ENCODE measurements around the gene SPTB.

The SPTB gene

DNA sequence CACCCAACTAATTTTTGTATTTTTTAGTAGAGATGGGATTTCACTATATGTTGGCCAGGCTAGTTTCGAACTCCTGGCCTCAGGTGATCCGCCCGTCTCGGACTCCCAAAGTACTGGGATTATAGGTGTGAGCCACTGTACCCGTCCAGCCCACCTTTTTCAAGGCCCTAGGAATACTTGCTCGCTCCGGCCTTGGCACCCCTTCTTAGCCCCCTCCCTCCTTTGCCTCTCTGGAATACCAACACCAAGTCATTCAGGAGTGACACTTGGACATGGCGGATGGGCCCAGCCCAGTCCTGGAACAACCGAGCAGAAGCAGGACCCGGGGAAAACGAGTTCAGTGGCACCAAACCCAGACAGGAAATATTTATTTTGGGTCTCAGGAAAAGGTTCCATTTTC, 146.4 kb downstream of the SPTB start:
- Histone ChIP-seq H2BK120ac (ENCODE audit: low read depth, low read length) (no peak overlapping the region), H2BK12ac (ENCODE audit: low read length in 2 of 2) (no peak overlapping the region), H3K79me1 (replicated peaks; ENCODE audit: low read length, poor library complexity, severe bottlenecking) (peaks cover 68% of the 10 kb centered on the region), H3K4ac (ENCODE audit: low read depth in 1 of 2, low read length in 2 of 2) (no peak overlapping the region), H3K27ac (ENCODE audit: low read length, poor library complexity, severe bottlenecking) (no peak overlapping the region), H3K18ac (ENCODE audit: low read depth in 1 of 2, low read length in 2 of 2) (no peak overlapping the region), H3K9ac (ENCODE audit: low read length) (no peak overlapping the region), H3K36me3 (ENCODE audit: control insufficient read depth in 1 of 2, insufficient read depth in 2 of 2, low read depth in 1 of 2, low read length in 2 of 2) (peaks cover 0 to 90% of the 10 kb centered on the region in 2 experiments), H3K4me3 (ENCODE audit: insufficient read depth in 1 of 2, low read depth in 1 of 2, low read length in 2 of 2) (no peak overlapping the region), H3K9me3 (ENCODE audit: control insufficient read depth, low read length) (no peaks in the 10 kb centered on the region), H2BK5ac (ENCODE audit: low read depth, low read length, poor library complexity, severe bottlenecking) (no peak overlapping the region), H4K91ac (ENCODE audit: low read length) (no peak overlapping the region), H2AK5ac (ENCODE audit: low read length, severe bottlenecking) (no peak overlapping the region), H4K8ac (ENCODE audit: low read length) (no peak overlapping the region), H2AFZ (ENCODE audit: low read depth, low read length) (no peak overlapping the region), H3K23ac (ENCODE audit: low read length in 2 of 2) (no peak overlapping the region), H2BK15ac (ENCODE audit: low read depth, poor library complexity, severe bottlenecking) (no peak overlapping the region), H3K27me3 (ENCODE audit: control insufficient read depth in 1 of 2, insufficient read depth in 1 of 2, low read length in 2 of 2) (peaks cover 0 to 4% of the 10 kb centered on the region in 2 experiments), H3K4me1 (ENCODE audit: control insufficient read depth, insufficient read depth, low read depth, low read length) (peaks cover 37% of the 10 kb centered on the region), H3K4me2 (ENCODE audit: low read length, poor library complexity, severe bottlenecking) (no peak overlapping the region), H3K14ac (ENCODE audit: low read length in 2 of 2) (no peak overlapping the region)
- DNase-seq: no peak
- 91% methylated on average over 11 of the region's 11 CpGs for WGBS

DNA sequence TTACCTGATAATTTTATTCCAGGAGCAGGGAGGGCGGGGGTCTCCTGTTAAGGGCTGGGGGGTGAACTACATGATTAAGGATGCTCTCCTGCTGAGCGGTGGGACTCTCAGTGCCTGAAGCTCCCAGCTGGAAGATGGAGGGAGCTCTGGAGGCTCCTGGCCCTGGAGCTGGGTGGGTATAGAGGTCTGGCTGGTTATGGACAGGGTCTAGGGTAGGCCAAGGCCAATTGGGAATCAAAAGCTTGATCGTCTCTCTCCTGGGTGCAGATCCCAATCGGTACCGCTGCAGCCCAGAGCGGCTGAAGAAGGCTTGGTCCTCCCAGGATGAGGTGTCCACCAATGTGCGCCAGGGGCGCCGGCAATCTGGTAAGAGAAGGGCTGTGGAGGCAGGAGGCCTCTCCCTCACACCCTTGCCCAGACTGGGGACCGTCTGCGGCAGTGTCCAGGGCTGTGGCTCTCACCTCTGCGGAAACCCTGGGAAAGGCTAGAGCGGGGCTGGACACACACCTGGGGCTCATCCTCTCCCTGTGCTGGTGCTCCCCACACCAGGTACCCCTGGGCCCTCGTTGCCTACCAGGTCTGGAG, 147.1 kb downstream of the SPTB start:
- no peak overlapping the region for H3K4me3 ChIP-seq (ENCODE audit: insufficient read depth in 1 of 2, low read depth in 1 of 2, low read length in 2 of 2)
- H3K9me3 ChIP-seq (ENCODE audit: control insufficient read depth, low read length): no peaks in the 10 kb centered on the region
- no peak overlapping the region for H2BK12ac ChIP-seq (ENCODE audit: low read length in 2 of 2)
- no peak overlapping the region for H2AK5ac ChIP-seq (ENCODE audit: low read length, severe bottlenecking)
- no peak overlapping the region for H3K23ac ChIP-seq (ENCODE audit: low read length in 2 of 2)
- H2BK120ac ChIP-seq (ENCODE audit: low read depth, low read length): no peak overlapping the region
- no peak overlapping the region for H3K14ac ChIP-seq (ENCODE audit: low read length in 2 of 2)
- H3K79me1 ChIP-seq (replicated peaks; ENCODE audit: low read length, poor library complexity, severe bottlenecking): peaks cover 66% of the 10 kb centered on the region
- no peak overlapping the region for H3K27ac ChIP-seq (ENCODE audit: low read length, poor library complexity, severe bottlenecking)
- WGBS: 100% methylated on average over 13 of the region's 14 CpGs
- no peak overlapping the region for H2AFZ ChIP-seq (ENCODE audit: low read depth, low read length)
- H3K4me2 ChIP-seq (ENCODE audit: low read length, poor library complexity, severe bottlenecking): no peak overlapping the region
- peaks cover 0 to 90% of the 10 kb centered on the region in 2 experiments for H3K36me3 ChIP-seq (ENCODE audit: control insufficient read depth in 1 of 2, insufficient read depth in 2 of 2, low read depth in 1 of 2, low read length in 2 of 2)
- no peak overlapping the region for H2BK5ac ChIP-seq (ENCODE audit: low read depth, low read length, poor library complexity, severe bottlenecking)
- no peak overlapping the region for H3K9ac ChIP-seq (ENCODE audit: low read length)
- H3K18ac ChIP-seq (ENCODE audit: low read depth in 1 of 2, low read length in 2 of 2): no peak overlapping the region
- peaks cover 0 to 4% of the 10 kb centered on the region in 2 experiments for H3K27me3 ChIP-seq (ENCODE audit: control insufficient read depth in 1 of 2, insufficient read depth in 1 of 2, low read length in 2 of 2)
- no peak overlapping the region for H4K91ac ChIP-seq (ENCODE audit: low read length)
- H2BK15ac ChIP-seq (ENCODE audit: low read depth, poor library complexity, severe bottlenecking): no peak overlapping the region
- H3K4ac ChIP-seq (ENCODE audit: low read depth in 1 of 2, low read length in 2 of 2): no peak overlapping the region
- no peak overlapping the region for H4K8ac ChIP-seq (ENCODE audit: low read length)
- DNase-seq: no peak
- H3K4me1 ChIP-seq (ENCODE audit: control insufficient read depth, insufficient read depth, low read depth, low read length): peaks cover 33% of the 10 kb centered on the region

DNA sequence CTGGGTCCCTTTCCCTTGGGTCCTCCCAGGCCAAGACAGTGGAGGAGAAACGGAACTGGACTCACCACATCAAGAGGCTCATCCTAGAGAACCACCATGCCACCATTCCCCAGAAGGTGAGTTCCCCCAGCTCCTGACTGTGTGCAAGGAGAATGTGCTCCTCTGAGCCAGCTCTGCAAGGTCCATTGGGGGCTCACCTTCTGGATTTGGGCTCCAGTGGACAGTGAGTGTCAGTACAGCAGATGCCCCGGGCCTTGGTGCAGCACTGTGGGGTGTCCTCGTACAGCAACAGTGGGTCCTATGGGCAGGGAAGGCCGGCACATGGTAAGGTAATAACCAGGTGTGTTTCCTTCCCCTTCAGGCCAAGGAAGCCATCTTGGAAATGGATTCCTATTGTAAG, 147.6 kb downstream of the SPTB start:
- Histone ChIP-seq H3K23ac (ENCODE audit: low read length in 2 of 2) (no peak overlapping the region), H2AFZ (ENCODE audit: low read depth, low read length) (no peak overlapping the region), H2AK5ac (ENCODE audit: low read length, severe bottlenecking) (no peak overlapping the region), H4K8ac (ENCODE audit: low read length) (no peak overlapping the region), H2BK120ac (ENCODE audit: low read depth, low read length) (no peak overlapping the region), H3K4me2 (ENCODE audit: low read length, poor library complexity, severe bottlenecking) (no peak overlapping the region), H2BK12ac (ENCODE audit: low read length in 2 of 2) (no peak overlapping the region), H3K14ac (ENCODE audit: low read length in 2 of 2) (no peak overlapping the region), H3K36me3 (ENCODE audit: control insufficient read depth in 1 of 2, insufficient read depth in 2 of 2, low read depth in 1 of 2, low read length in 2 of 2) (peaks cover 0 to 87% of the 10 kb centered on the region in 2 experiments), H3K18ac (ENCODE audit: low read depth in 1 of 2, low read length in 2 of 2) (no peak overlapping the region), H4K91ac (ENCODE audit: low read length) (no peak overlapping the region), H3K27ac (ENCODE audit: low read length, poor library complexity, severe bottlenecking) (no peak overlapping the region), H3K4me1 (ENCODE audit: control insufficient read depth, insufficient read depth, low read depth, low read length) (peaks cover 32% of the 10 kb centered on the region), H2BK15ac (ENCODE audit: low read depth, poor library complexity, severe bottlenecking) (no peak overlapping the region), H2BK5ac (ENCODE audit: low read depth, low read length, poor library complexity, severe bottlenecking) (no peak overlapping the region), H3K9ac (ENCODE audit: low read length) (no peak overlapping the region), H3K79me1 (replicated peaks; ENCODE audit: low read length, poor library complexity, severe bottlenecking) (peaks cover 61% of the 10 kb centered on the region), H3K9me3 (ENCODE audit: control insufficient read depth, low read length) (no peaks in the 10 kb centered on the region), H3K27me3 (ENCODE audit: control insufficient read depth in 1 of 2, insufficient read depth in 1 of 2, low read length in 2 of 2) (peaks cover 0 to 4% of the 10 kb centered on the region in 2 experiments), H3K4ac (ENCODE audit: low read depth in 1 of 2, low read length in 2 of 2) (no peak overlapping the region), H3K4me3 (ENCODE audit: insufficient read depth in 1 of 2, low read depth in 1 of 2, low read length in 2 of 2) (no peak overlapping the region)
- 97% methylated on average over 4 of the region's 4 CpGs for WGBS
- DNase-seq: no peak

DNA sequence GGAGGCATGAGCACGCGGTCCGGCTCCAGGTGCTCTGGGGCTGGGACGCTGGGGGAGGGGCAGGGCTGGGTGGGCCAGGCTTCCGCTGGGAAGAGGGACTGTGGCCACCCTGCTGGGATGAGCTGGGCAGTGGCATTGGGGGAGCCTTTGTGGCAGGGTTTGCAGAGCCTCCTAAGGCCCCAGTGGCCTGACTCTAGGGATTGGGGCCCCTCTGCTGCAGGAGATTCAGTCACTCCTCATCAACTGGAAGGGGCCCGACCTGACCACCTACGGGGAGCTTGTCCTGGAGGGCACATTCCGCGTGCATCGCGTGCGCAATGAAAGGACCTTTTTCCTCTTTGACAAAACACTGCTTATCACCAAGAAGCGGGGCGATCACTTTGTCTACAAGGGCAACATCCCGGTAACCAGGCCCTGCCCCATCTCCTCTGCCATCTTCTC, 148.5 kb downstream of the SPTB start:
- H3K36me3 ChIP-seq (ENCODE audit: control insufficient read depth in 1 of 2, insufficient read depth in 2 of 2, low read depth in 1 of 2, low read length in 2 of 2): peaks cover 0 to 78% of the 10 kb centered on the region in 2 experiments
- H3K4ac ChIP-seq (ENCODE audit: low read depth in 1 of 2, low read length in 2 of 2): no peak overlapping the region
- H2AFZ ChIP-seq (ENCODE audit: low read depth, low read length): no peak overlapping the region
- H3K4me1 ChIP-seq (ENCODE audit: control insufficient read depth, insufficient read depth, low read depth, low read length): peaks cover 31% of the 10 kb centered on the region
- no peak overlapping the region for H3K14ac ChIP-seq (ENCODE audit: low read length in 2 of 2)
- no peak overlapping the region for H4K8ac ChIP-seq (ENCODE audit: low read length)
- no peak overlapping the region for H2BK120ac ChIP-seq (ENCODE audit: low read depth, low read length)
- H3K27ac ChIP-seq (ENCODE audit: low read length, poor library complexity, severe bottlenecking): no peak overlapping the region
- no peak overlapping the region for H2BK12ac ChIP-seq (ENCODE audit: low read length in 2 of 2)
- no peak overlapping the region for H2AK5ac ChIP-seq (ENCODE audit: low read length, severe bottlenecking)
- H3K9ac ChIP-seq (ENCODE audit: low read length): no peak overlapping the region
- no peak overlapping the region for H3K23ac ChIP-seq (ENCODE audit: low read length in 2 of 2)
- no peak overlapping the region for H3K4me3 ChIP-seq (ENCODE audit: insufficient read depth in 1 of 2, low read depth in 1 of 2, low read length in 2 of 2)
- 96% methylated on average over 15 of the region's 15 CpGs for WGBS
- peaks cover 52% of the 10 kb centered on the region for H3K79me1 ChIP-seq (replicated peaks; ENCODE audit: low read length, poor library complexity, severe bottlenecking)
- no peak overlapping the region for H2BK15ac ChIP-seq (ENCODE audit: low read depth, poor library complexity, severe bottlenecking)
- no peak overlapping the region for H2BK5ac ChIP-seq (ENCODE audit: low read depth, low read length, poor library complexity, severe bottlenecking)
- H3K27me3 ChIP-seq (ENCODE audit: control insufficient read depth in 1 of 2, insufficient read depth in 1 of 2, low read length in 2 of 2): peaks cover 0 to 4% of the 10 kb centered on the region in 2 experiments
- no peak overlapping the region for H3K4me2 ChIP-seq (ENCODE audit: low read length, poor library complexity, severe bottlenecking)
- no peak for DNase-seq
- H3K9me3 ChIP-seq (ENCODE audit: control insufficient read depth, low read length): no peaks in the 10 kb centered on the region
- H3K18ac ChIP-seq (ENCODE audit: low read depth in 1 of 2, low read length in 2 of 2): no peak overlapping the region
- no peak overlapping the region for H4K91ac ChIP-seq (ENCODE audit: low read length)
